K562 (cell line): ENCODE results near the gene HDAC7. TPM values are rescaled to one million over a fixed set of nuclear protein-coding genes. Genes with fewer than 3 reads are reported as not detected.

Experiments used
- ATAC-seq: fragments of 200-7000 bp; cut with Tn5 transposase; 3 replicates; pipeline ENCODE4 v1.9.1; 2020; ENCODE audit warnings: moderate library complexity
- BruUV-seq: library from RNA; stranded (reverse); fragments of 400-500 nt; replicated peaks from 2 replicates; lab custom pipeline; 2021; lab: Mats Ljungman, UMichigan
- CTCF ChIA-PET: fragments of 300-600 bp; formaldehyde crosslinking; extraction: SDS; loops from one replicate; lab custom pipeline; 2021; ENCODE audit warnings: low intra/inter-chr PET ratio; lab: Yijun Ruan, JAX
- POLR2A ChIA-PET: fragments of 300-600, 350-650 bp; sonication (Branson Sonifier 250); formaldehyde crosslinking; extraction: SDS; loops from one replicate; lab custom pipeline; 2021; ENCODE audit warnings: antibody characterized with exemption, inconsistent platforms; lab: Yijun Ruan, JAX
- DNase-seq, 4 experiments: peaks; one replicate each; pipeline versions ENCODE4 v3.0.0 to v3.0.0-alpha.2; 2011 to 2018; ENCODE audit warnings: low spot score in 3 of 4, mixed read lengths in 3 of 4; ENCODE audit errors: extremely low read depth in 1 of 4
- FAIRE-seq: peaks from 2 replicates; lab custom pipeline; 2011; peaks lifted over from hg19 to GRCh38; lab: Jason Lieb, UNC
- H2AFZ ChIP-seq: 2 replicates; pipeline ENCODE4 v1.6.0; 2011; ENCODE audit warnings: low read depth, low read length, control low read depth, inconsistent platforms
- H3K27ac ChIP-seq: fragments of 200-600 bp; 3 replicates; pipeline ENCODE4 v1.8.0; 2011; ENCODE audit warnings: low read depth, mild to moderate bottlenecking, control low read depth, inconsistent platforms, low read length, moderate library complexity, mixed read lengths; ENCODE audit errors: extremely low read depth
- H3K27me3 ChIP-seq, 2 experiments: fragments of 300-600 bp in 1 of 2; 2 replicates in 1 of 2; 3 replicates in 1 of 2; pipeline versions ENCODE4 v1.6.0 to v1.8.0; 2011; ENCODE audit warnings: inconsistent platforms in 2 of 2, low read length in 2 of 2, mild to moderate bottlenecking in 1 of 2, mixed read lengths in 1 of 2, moderate library complexity in 1 of 2; ENCODE audit not compliant: control insufficient read depth in 2 of 2, insufficient read depth in 2 of 2
- H3K36me3 ChIP-seq: fragments of 300-600 bp; 3 replicates; pipeline ENCODE4 v1.8.0; 2011; ENCODE audit warnings: mild to moderate bottlenecking, low read length, inconsistent platforms; ENCODE audit not compliant: control insufficient read depth, insufficient read depth
- H3K4me1 ChIP-seq, 2 experiments: fragments of 200-600 bp in 1 of 2; replicated peaks in 1 of 2; 2 replicates in 1 of 2; 3 replicates in 1 of 2; pipeline versions ENCODE4 v1.5.1 to v1.8.0; 2011; ENCODE audit warnings: inconsistent platforms in 2 of 2, low read length in 2 of 2, mild to moderate bottlenecking in 1 of 2, mixed read lengths in 1 of 2, moderate library complexity in 1 of 2; ENCODE audit not compliant: control insufficient read depth in 2 of 2, insufficient read depth in 2 of 2
- H3K4me2 ChIP-seq: 2 replicates; pipeline ENCODE4 v1.6.1; 2011; ENCODE audit warnings: low read length, control low read depth, inconsistent platforms, mixed read lengths; ENCODE audit not compliant: insufficient read depth
- H3K4me3 ChIP-seq: fragments of 200-600 bp; sonication (generic), shearing (Covaris generic); 2 replicates; pipeline ENCODE4 v1.5.1; 2016; ENCODE audit warnings: control low read depth, inconsistent platforms
- H3K79me2 ChIP-seq: fragments of 200-600 bp; 3 replicates; pipeline ENCODE4 v1.8.0; 2011; ENCODE audit warnings: low read length, inconsistent platforms; ENCODE audit not compliant: control insufficient read depth, insufficient read depth
- H3K9ac ChIP-seq, 2 experiments: 2 replicates each; pipeline versions ENCODE4 v1.6.0 to v1.6.1; 2011; ENCODE audit warnings: low read depth in 2 of 2, low read length in 2 of 2, control low read depth in 1 of 2, inconsistent platforms in 1 of 2, mild to moderate bottlenecking in 1 of 2, mixed read lengths in 1 of 2; ENCODE audit not compliant: insufficient read depth in 1 of 2
- H3K9me1 ChIP-seq: one replicate; pipeline ENCODE4 v1.6.0; 2011; ENCODE audit warnings: inconsistent platforms, mild to moderate bottlenecking, low read length, moderate library complexity; ENCODE audit not compliant: control insufficient read depth, insufficient read depth
- H3K9me3 ChIP-seq: replicated peaks from 2 replicates; pipeline ENCODE4 v1.5.1; 2011; ENCODE audit warnings: low read depth, low read length, inconsistent platforms; ENCODE audit not compliant: control insufficient read depth, insufficient read depth
- H4K20me1 ChIP-seq: replicated peaks from 2 replicates; pipeline ENCODE4 v1.6.1; 2011; ENCODE audit warnings: low read length, inconsistent platforms, mixed read lengths; ENCODE audit not compliant: control insufficient read depth, insufficient read depth
- BCOR ChIP-seq: fragments of 450-650 bp; IDR thresholded peaks from 2 replicates; pipeline ENCODE4 v1.6.1; 2016
- CAMTA2 ChIP-seq: fragments of 250-450 bp; sonication (Bioruptor Pico); conservative IDR thresholded peaks from 2 replicates; pipeline ENCODE4 v1.5.1; 2022
- CREM ChIP-seq: IDR thresholded peaks from 2 replicates; pipeline ENCODE4 v1.6.1; 2014; ENCODE audit warnings: antibody characterized with exemption, low read depth
- HNRNPLL ChIP-seq: fragments of 200-400 bp; formaldehyde crosslinking; IDR thresholded peaks from 2 replicates; pipeline ENCODE4 v1.6.1; 2017; ENCODE audit warnings: low read length, low read depth, mild to moderate bottlenecking; ENCODE audit not compliant: poor library complexity, severe bottlenecking
- POLR2H ChIP-seq: IDR thresholded peaks from 2 replicates; pipeline ENCODE4 v1.6.1; 2016; ENCODE audit warnings: missing genetic modification characterization, low read depth, mild to moderate bottlenecking, control low read depth, missing compliant biosample characterization, moderate library complexity
- PTBP1 ChIP-seq: fragments of 200-400 bp; formaldehyde crosslinking; IDR thresholded peaks from 2 replicates; pipeline ENCODE4 v1.6.1; 2017; ENCODE audit warnings: low read depth, low read length
- ZNF146 ChIP-seq: IDR thresholded peaks from one replicate; pipeline ENCODE4 v1.6.1; 2018; ENCODE audit warnings: missing compliant biosample characterization; ENCODE audit not compliant: unreplicated experiment
- ZNF280B ChIP-seq: fragments of 250-450 bp; sonication (Bioruptor Pico); IDR thresholded peaks from 2 replicates; pipeline ENCODE4 v1.5.1; 2021; ENCODE audit warnings: mild to moderate bottlenecking
- WGBS: fragments of 100-300 bp; shearing (Covaris generic); methylation state at CpG from one replicate; pipeline ENCODE4 v1.1.6; 2016; ENCODE audit warnings: low coverage, mixed read lengths; ENCODE audit not compliant: insufficient coverage; ENCODE audit errors: missing lambda C conversion rate; 5-methylcytosine and 5-hydroxymethylcytosine counted together
- in situ Hi-C: fragments of 300-500 bp; cut with MboI; formaldehyde crosslinking; loops from 4 replicates; pipeline ENCODE4 v1.15.0; 2018; ENCODE audit warnings: inconsistent platforms, mixed read lengths
- intact Hi-C: fragments of 100-400 bp; cut with micrococcal nuclease; formaldehyde crosslinking; loops from 2 replicates; pipeline ENCODE4 v1.14.2; 2022
- polyA plus RNA-seq, 8 experiments: library from polyadenylated mRNA; depleted of rRNA in 4 of 8; stranded (reverse) in 5 of 8; unstranded in 3 of 8; fragments of >200 nt; fragmentation: Nextera tagmentation in 2 of 8; fragmentation: Illumina TruSeq in 1 of 8; extraction: Ambion mirVana in 2 of 8; extraction: Trizol in 1 of 8; gene quantifications; 2 replicates each; pipeline versions ENCODE4 v1.2.1 to v1.2.3, GENCODE V29; 2011 to 2014; ENCODE audit warnings: inconsistent platforms in 1 of 8, missing spikeins in 1 of 8
- total RNA-seq, 7 experiments: library from RNA; depleted of rRNA in 6 of 7; stranded (reverse); fragments of >200 nt in 6 of 7; fragmentation: Illumina TruSeq in 2 of 7; extraction: Trizol in 2 of 7; gene quantifications; 2 replicates each; pipeline versions ENCODE4 v1.2.1 to v1.2.3, GENCODE V29; 2011 to 2021; ENCODE audit warnings: low replicate concordance in 1 of 7
- TF ChIP-seq, protein P1 (sequence below): sonication (generic); formaldehyde crosslinking; IDR thresholded peaks from 2 replicates; pipeline ENCODE4 v1.8.0; 2023; ENCODE audit warnings: missing genetic modification reagents, mild to moderate bottlenecking, borderline replicate concordance
- TF ChIP-seq, protein P2 (sequence below): fragments of 450-650 bp; IDR thresholded peaks from 2 replicates; pipeline ENCODE4 v1.6.1; 2018; ENCODE audit warnings: mild to moderate bottlenecking, low read depth; ENCODE audit not compliant: partially characterized antibody

HDAC7 gene
- total and polyA plus RNA-seq, 9 of the 15 experiments (the other 6 are each of a cell fraction or from before 2014, with no cell fraction given), result 2.5 to 129 (median 31.1) TPM

DNA sequence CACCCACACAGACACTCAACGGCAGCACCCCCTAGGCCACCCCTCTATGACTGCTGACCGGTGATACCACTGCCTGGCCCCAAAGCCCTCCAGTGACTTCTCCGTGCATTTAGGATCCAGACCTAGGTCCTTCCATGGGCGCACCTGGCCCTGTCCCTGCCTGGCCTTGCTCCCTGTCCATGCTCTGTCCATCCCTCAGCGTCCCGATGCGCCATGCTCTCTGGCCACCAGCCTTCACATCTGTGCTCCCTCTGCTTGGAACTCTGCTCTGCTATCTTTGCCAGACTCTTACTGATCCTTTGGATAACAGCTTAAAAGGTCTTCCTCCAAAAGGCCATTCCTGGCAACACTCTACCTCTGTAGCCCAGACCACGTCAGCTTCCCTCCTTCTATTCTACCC, 25.4 kb upstream of the HDAC7 start:
- no peak for ATAC-seq
- no peaks in the 10 kb centered on the region for H3K9me3 ChIP-seq
- ChIA-PET POLR2A (interaction anchor here (0.9 kb wide), 2 partner anchors 9 to 11 kb away, joined by 3 to 4 read pairs; no protein-coding TSS in a partner anchor), CTCF (no interaction called here)
- no peak for TF ChIP-seq CAMTA2 (CRISPR knock-in tag)
- TF ChIP-seq CREM, result no peak
- no peak for TF ChIP-seq ZNF146 (CRISPR knock-in tag)
- TF ChIP-seq POLR2H (tag), result no peak
- TF ChIP-seq BCOR, result no peak
- TF ChIP-seq, protein P1, sequence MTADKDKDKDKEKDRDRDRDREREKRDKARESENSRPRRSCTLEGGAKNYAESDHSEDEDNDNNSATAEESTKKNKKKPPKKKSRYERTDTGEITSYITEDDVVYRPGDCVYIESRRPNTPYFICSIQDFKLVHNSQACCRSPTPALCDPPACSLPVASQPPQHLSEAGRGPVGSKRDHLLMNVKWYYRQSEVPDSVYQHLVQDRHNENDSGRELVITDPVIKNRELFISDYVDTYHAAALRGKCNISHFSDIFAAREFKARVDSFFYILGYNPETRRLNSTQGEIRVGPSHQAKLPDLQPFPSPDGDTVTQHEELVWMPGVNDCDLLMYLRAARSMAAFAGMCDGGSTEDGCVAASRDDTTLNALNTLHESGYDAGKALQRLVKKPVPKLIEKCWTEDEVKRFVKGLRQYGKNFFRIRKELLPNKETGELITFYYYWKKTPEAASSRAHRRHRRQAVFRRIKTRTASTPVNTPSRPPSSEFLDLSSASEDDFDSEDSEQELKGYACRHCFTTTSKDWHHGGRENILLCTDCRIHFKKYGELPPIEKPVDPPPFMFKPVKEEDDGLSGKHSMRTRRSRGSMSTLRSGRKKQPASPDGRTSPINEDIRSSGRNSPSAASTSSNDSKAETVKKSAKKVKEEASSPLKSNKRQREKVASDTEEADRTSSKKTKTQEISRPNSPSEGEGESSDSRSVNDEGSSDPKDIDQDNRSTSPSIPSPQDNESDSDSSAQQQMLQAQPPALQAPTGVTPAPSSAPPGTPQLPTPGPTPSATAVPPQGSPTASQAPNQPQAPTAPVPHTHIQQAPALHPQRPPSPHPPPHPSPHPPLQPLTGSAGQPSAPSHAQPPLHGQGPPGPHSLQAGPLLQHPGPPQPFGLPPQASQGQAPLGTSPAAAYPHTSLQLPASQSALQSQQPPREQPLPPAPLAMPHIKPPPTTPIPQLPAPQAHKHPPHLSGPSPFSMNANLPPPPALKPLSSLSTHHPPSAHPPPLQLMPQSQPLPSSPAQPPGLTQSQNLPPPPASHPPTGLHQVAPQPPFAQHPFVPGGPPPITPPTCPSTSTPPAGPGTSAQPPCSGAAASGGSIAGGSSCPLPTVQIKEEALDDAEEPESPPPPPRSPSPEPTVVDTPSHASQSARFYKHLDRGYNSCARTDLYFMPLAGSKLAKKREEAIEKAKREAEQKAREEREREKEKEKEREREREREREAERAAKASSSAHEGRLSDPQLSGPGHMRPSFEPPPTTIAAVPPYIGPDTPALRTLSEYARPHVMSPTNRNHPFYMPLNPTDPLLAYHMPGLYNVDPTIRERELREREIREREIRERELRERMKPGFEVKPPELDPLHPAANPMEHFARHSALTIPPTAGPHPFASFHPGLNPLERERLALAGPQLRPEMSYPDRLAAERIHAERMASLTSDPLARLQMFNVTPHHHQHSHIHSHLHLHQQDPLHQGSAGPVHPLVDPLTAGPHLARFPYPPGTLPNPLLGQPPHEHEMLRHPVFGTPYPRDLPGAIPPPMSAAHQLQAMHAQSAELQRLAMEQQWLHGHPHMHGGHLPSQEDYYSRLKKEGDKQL, result no peak
- TF ChIP-seq, protein P2, sequence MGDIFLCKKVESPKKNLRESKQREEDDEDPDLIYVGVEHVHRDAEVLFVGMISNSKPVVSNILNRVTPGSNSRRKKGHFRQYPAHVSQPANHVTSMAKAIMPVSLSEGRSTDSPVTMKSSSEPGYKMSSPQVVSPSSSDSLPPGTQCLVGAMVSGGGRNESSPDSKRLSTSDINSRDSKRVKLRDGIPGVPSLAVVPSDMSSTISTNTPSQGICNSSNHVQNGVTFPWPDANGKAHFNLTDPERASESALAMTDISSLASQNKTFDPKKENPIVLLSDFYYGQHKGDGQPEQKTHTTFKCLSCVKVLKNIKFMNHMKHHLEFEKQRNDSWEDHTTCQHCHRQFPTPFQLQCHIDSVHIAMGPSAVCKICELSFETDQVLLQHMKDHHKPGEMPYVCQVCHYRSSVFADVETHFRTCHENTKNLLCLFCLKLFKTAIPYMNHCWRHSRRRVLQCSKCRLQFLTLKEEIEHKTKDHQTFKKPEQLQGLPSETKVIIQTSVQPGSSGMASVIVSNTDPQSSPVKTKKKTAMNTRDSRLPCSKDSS, result no peak
- TF ChIP-seq ZNF280B, result no peak
- no peak for TF ChIP-seq PTBP1
- TF ChIP-seq HNRNPLL, result no peak
- H3K27ac ChIP-seq, result no peak overlapping the region
- H3K27me3 ChIP-seq, result peaks cover 0 to 6% of the 10 kb centered on the region in 2 experiments; a peak in 1 of 5 replicates
- in situ Hi-C loops (no loop called here), intact Hi-C loops (no loop called here)
- no peak overlapping the region for H3K4me2 ChIP-seq
- 58% methylated on average over 6 of the region's 8 CpGs for WGBS
- H4K20me1 ChIP-seq, result no peaks in the 10 kb centered on the region
- DNase-seq, result no peak
- H3K36me3 ChIP-seq, result no peaks in the 10 kb centered on the region
- H3K4me3 ChIP-seq, result no peak overlapping the region
- no peak overlapping the region for H2AFZ ChIP-seq
- peaks cover 2 to 14% of the 10 kb centered on the region in 2 experiments; a peak in 4 of 5 replicates for H3K4me1 ChIP-seq
- H3K9me1 ChIP-seq, result no peaks in the 10 kb centered on the region
- FAIRE-seq, result no peak
- BruUV-seq, result no TSS peak
- H3K9ac ChIP-seq, result no peak overlapping the region
- H3K79me2 ChIP-seq, result no peaks in the 10 kb centered on the region
